ENCODE results near the gene OR4F6.

DNA sequence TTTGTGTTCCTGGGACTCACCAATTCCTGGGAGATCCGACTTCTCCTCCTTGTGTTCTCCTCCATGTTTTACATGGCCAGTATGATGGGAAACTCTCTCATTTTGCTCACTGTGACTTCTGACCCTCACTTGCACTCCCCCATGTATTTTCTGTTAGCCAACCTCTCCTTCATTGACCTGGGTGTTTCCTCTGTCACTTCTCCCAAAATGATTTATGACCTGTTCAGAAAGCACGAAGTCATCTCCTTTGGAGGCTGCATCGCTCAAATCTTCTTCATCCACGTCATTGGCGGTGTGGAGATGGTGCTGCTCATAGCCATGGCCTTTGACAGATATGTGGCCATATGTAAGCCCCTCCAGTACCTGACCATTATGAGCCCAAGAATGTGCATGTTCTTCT, 25.5 kb downstream of the OR4F6 start:
- TF ChIP-seq, protein P1, sequence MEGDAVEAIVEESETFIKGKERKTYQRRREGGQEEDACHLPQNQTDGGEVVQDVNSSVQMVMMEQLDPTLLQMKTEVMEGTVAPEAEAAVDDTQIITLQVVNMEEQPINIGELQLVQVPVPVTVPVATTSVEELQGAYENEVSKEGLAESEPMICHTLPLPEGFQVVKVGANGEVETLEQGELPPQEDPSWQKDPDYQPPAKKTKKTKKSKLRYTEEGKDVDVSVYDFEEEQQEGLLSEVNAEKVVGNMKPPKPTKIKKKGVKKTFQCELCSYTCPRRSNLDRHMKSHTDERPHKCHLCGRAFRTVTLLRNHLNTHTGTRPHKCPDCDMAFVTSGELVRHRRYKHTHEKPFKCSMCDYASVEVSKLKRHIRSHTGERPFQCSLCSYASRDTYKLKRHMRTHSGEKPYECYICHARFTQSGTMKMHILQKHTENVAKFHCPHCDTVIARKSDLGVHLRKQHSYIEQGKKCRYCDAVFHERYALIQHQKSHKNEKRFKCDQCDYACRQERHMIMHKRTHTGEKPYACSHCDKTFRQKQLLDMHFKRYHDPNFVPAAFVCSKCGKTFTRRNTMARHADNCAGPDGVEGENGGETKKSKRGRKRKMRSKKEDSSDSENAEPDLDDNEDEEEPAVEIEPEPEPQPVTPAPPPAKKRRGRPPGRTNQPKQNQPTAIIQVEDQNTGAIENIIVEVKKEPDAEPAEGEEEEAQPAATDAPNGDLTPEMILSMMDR (conservative IDR thresholded peaks at IDR 0.05 in 1 of 2, IDR thresholded peaks at IDR 0.05 in 1 of 2; ENCODE audit: low read depth in 1 of 2, low read length in 2 of 2): no peak
- no peak for TF ChIP-seq EZH2 (IDR thresholded peaks at IDR 0.05; ENCODE audit: low read length, missing control alignments)
